HG03066 (cell line): ENCODE results near the gene RAB32.

Experiments used
- ATAC-seq: cut with Tn5 transposase; IDR thresholded peaks from one replicate; pipeline ENCODE4 v1.9.1; 2021; ENCODE audit warnings: low read depth; ENCODE audit not compliant: unreplicated experiment

Gene RAB32

DNA sequence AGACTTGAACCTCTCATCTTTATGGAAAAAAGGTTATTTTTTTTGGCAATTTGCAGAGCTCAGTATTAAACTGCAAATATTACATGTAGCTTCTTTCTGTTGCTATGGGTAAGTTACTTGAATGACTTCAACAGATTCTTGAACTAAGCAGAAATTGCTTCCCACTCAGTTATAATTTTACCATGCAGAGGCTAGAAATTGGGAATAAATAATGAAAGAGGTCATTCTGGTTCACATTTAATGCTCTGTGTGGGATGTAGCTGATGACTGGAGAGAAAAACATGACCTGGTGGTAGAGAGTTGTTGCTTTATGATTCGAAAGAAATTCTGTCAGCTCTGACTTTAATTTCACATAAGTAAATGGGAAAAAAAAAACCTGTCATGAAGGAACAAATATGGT lies 38.3 kb downstream of the RAB32 start:
- ATAC-seq: no peak

GRCh38 chr6:146582857-146583256 lies 39.2 kb downstream of the RAB32 start:
- ATAC-seq: no peak

DNA sequence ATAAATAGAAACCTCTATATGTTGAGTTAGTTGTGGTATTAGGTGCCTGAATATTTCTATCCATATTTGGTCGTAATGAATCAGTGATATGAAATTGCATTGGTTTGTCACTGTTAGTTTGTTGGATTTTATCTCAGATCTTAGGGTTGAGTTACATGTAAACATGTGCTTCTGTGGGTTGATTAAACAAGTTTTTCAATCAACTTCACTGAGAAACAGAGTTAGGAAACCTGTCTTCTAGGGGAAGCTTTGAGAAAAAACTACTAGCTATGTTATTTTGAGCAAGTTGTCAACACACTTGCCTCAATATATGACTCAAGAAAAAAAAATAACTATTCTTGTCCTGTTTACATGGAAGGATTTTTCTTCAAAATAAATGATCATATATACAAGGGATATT lies 40.3 kb downstream of the RAB32 start:
- ATAC-seq: no peak

GRCh38 chr6:146587459-146587858 lies 43.8 kb downstream of the RAB32 start:
- no peak for ATAC-seq

DNA sequence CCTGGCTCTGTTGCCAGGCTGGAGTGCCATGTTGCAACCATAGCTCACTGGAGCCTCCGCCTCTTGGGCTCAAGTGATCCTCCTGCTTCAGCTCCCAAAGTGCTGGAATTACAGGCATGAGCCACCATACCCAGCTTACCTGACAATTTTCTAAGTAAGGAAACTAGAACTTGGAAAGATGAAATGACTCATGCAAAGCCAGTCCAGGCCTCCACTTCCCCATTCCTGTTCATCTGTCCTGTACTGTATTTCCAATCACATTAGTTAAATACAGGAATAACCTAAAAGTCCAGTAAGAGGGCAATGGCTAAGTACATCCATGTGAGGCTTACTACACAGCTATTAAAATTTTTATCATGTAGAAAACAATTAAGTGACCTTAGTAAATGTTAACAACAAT lies 46.9 kb downstream of the RAB32 start:
- ATAC-seq: no peak

DNA sequence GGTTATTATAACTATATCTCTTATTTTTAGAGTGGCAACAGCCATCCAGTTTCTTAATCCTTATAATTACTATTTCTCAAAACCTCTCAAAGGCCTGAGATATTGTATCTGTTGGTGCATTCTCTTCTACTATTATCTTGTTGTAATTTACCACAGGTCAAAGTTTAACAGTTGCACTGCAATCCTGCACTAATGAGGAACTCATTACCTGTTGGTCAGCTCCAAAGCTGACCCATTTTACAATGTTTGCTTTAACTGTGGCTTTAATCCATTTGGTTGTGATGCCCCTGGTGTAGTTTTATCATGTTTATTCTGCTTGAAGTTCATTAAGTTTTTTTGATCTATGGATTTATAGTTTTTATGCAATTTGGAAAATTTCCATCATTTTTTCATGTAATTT lies 48.8 kb downstream of the RAB32 start:
- no peak for ATAC-seq

- ATAC-seq: no peak
Observed at GRCh38 chr6:146593986-146594385, 50.4 kb downstream of the RAB32 start.

GRCh38 chr6:146594495-146594894 lies 50.9 kb downstream of the RAB32 start:
- ATAC-seq: no peak

GRCh38 chr6:146595972-146596731 lies 52.5 kb downstream of the RAB32 start:
- ATAC-seq: no peak

DNA sequence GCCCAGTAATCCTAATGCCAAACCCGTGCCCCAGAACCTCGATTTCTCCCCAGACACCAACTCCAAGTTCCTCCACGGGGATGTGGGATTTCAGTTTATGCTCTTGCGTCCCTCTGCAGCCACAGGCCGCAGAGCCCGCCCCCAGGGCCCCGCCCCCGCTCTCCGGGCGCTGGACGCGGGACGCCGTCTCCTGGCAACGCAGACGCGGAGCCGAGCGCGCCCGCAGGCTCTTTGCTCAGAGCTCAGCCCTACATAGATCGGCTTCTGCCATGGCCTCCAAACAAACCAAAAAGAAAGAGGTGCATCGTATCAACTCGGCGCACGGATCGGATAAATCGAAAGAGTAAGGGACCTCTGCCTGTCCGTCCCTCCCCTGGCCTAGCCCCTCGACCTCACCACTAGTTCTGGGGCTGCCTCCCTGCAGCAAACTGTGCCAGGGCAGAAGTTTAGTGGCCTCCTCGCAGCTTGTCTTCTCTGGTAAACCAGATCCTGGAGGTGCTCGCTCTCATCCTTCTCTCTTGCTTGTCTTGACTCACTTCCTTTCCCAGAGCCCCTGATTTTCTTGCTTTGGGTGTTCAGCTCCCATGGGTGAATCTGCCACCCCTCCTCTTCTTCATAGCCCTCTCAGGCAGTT lies 55.3 kb downstream of the RAB32 start, which contains the start of gene ADGB:
Gene ADGB, plus strand, starts transcription at position 201 of the 634 bp plus-strand sequence. Its CDS starts 69 bp downstream, at position 270.
- ATAC-seq: no peak

GRCh38 chr6:146601352-146601751 lies 57.7 kb downstream of the RAB32 start:
- no peak for ATAC-seq

GRCh38 chr6:146602526-146602925 lies 58.9 kb downstream of the RAB32 start:
- no peak for ATAC-seq
